ENCODE measurements around the gene CROT.

The CROT gene

GRCh38 chr7:87345166-87345927, at the start of gene CROT:
CROT (plus strand) TSS chr7:87345664; CDS start chr7:87349069, 3,405 bp downstream.
- Histone ChIP-seq H3K4me3 (ENCODE audit: low read depth, low read length) (peak within 1 kb of the TSS; percentile 68), H3K9me3 (ENCODE audit: control insufficient read depth, low read length) (no peaks in the 10 kb centered on the region), H3K4me2 (ENCODE audit: low read length) (peak within 1 kb of the TSS; percentile 94), H3K27ac (peak within 1 kb of the TSS; percentile 77), H3K79me2 (peaks cover 4% of the 10 kb centered on the region), H3K36me3 (ENCODE audit: control insufficient read depth, insufficient read depth, low read length) (no peaks in the 10 kb centered on the region), H3K4me1 (no peaks in the 10 kb centered on the region), H3K9ac (peak within 1 kb of the TSS; percentile 37), H2AFZ (peak within 1 kb of the TSS; percentile 94), H3K27me3 (ENCODE audit: control insufficient read depth, insufficient read depth, low read length) (no peaks in the 10 kb centered on the region)
- no peak for TF ChIP-seq CTCF (IDR thresholded peaks at IDR 0.05)

DNA sequence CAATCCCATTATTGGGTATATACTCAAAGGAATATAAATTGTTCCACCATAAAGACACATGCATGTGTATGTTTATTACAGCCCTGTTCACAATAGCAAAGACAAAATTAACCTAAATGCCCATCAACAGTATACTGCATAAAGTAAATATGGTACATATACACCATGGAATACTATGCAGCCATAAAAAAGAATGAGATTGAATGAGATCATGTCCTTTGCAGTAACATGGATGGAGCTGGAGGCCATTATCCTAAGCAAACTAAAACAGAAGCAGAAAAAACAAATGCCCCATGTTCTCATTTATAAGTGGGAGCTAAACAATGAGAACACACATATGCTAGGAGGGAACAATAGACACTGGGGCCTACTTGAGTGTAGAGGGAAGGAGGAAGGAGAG, 44.7 kb upstream of the CROT start:
- Histone ChIP-seq H3K4me3 (ENCODE audit: low read depth, low read length) (no peak overlapping the region), H2AFZ (no peak overlapping the region), H3K4me2 (ENCODE audit: low read length) (no peak overlapping the region), H3K36me3 (ENCODE audit: control insufficient read depth, insufficient read depth, low read length) (no peaks in the 10 kb centered on the region), H3K27ac (no peak overlapping the region), H3K9ac (no peak overlapping the region), H3K9me3 (ENCODE audit: control insufficient read depth, low read length) (no peaks in the 10 kb centered on the region), H3K4me1 (no peaks in the 10 kb centered on the region), H3K79me2 (no peaks in the 10 kb centered on the region), H3K27me3 (ENCODE audit: control insufficient read depth, insufficient read depth, low read length) (no peaks in the 10 kb centered on the region)
- no peak for TF ChIP-seq CTCF (IDR thresholded peaks at IDR 0.05)

DNA sequence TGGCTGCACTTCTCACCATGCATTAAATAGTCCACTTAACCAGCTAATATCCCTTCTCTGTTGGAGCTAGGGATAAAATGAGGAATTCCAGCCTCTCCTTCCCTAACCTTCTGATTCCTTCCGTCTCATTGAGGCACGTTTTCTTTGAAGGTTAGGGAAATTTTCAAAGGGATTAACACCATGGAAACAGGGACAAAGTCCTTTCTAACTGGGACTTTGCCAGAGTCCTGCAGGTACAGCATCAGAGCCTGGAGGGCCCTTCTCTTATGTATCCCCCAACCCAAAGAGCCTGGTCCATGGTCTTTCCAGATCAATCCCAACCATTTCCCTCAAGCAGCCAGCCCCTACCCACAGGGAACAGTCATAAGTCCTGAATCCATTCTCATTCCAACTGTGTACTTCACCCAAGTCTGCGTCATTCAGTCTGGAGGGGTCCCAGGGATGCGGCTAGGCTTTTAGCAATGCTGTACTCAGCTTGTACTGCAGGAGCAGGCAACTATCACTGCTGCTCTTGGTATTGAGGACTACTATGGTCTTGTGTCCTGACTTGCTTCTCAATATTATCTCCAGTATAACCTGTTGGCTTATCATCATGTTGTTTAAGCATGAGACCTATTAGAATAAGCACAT, 34.6 kb upstream of the CROT start:
- H3K36me3 ChIP-seq (ENCODE audit: control insufficient read depth, insufficient read depth, low read length) = no peaks in the 10 kb centered on the region
- H3K79me2 ChIP-seq = no peaks in the 10 kb centered on the region
- H3K9me3 ChIP-seq (ENCODE audit: control insufficient read depth, low read length) = no peaks in the 10 kb centered on the region
- H3K27me3 ChIP-seq (ENCODE audit: control insufficient read depth, insufficient read depth, low read length) = no peaks in the 10 kb centered on the region
- H3K4me3 ChIP-seq (ENCODE audit: low read depth, low read length) = no peak overlapping the region
- no peak overlapping the region for H3K27ac ChIP-seq
- no peaks in the 10 kb centered on the region for H3K4me1 ChIP-seq
- H3K9ac ChIP-seq = no peak overlapping the region
- TF ChIP-seq CTCF (IDR thresholded peaks at IDR 0.05) = no peak
- H3K4me2 ChIP-seq (ENCODE audit: low read length) = no peak overlapping the region
- no peak overlapping the region for H2AFZ ChIP-seq

- H2AFZ ChIP-seq = no peak overlapping the region
- no peak overlapping the region for H3K27ac ChIP-seq
- peak; percentile 96 for TF ChIP-seq CTCF (IDR thresholded peaks at IDR 0.05)
- no peaks in the 10 kb centered on the region for H3K36me3 ChIP-seq (ENCODE audit: control insufficient read depth, insufficient read depth, low read length)
- no peaks in the 10 kb centered on the region for H3K4me1 ChIP-seq
- no peak overlapping the region for H3K4me2 ChIP-seq (ENCODE audit: low read length)
- H3K9me3 ChIP-seq (ENCODE audit: control insufficient read depth, low read length) = no peaks in the 10 kb centered on the region
- no peak overlapping the region for H3K9ac ChIP-seq
- no peaks in the 10 kb centered on the region for H3K79me2 ChIP-seq
- no peak overlapping the region for H3K4me3 ChIP-seq (ENCODE audit: low read depth, low read length)
- H3K27me3 ChIP-seq (ENCODE audit: control insufficient read depth, insufficient read depth, low read length) = no peaks in the 10 kb centered on the region
Measured at GRCh38 chr7:87312215-87312865, 33.1 kb upstream of the CROT start.
